Panc1 (cell line): ENCODE measurements around the gene RHBDF2.

Experiments used
- CTCF ChIP-seq: fragments of 450-650 bp; IDR thresholded peaks from 2 replicates; pipeline ENCODE4 v1.5.1; 2017; ENCODE audit warnings: mild to moderate bottlenecking
- POLR2AphosphoS5 ChIP-seq: IDR thresholded peaks from 2 replicates; pipeline ENCODE4 v1.6.1; 2012; ENCODE audit warnings: mild to moderate bottlenecking, low read depth, low read length, moderate library complexity

GRCh38 chr17:76442341-76443338, 58.6 kb downstream of the RHBDF2 start:
- TF ChIP-seq CTCF (no peak), POLR2AphosphoS5 (no peak)
